Activated T-cell treated with anti-CD3 and anti-CD28 coated beads, Interleukin-2, amount 50 U/mL, for 1 hour (primary cell): ENCODE data around the gene ADD3.

Experiments used
- DNase-seq: peaks from one replicate; pipeline ENCODE4 v3.0.0-alpha.2; 2020

ADD3 gene

GRCh38 chr10:110074298-110074697 lies 66.5 kb downstream of the ADD3 start:
- DNase-seq = no peak

GRCh38 chr10:110074758-110075671 lies 67.2 kb downstream of the ADD3 start:
- DNase-seq = no peak

- no peak for DNase-seq
Observed at GRCh38 chr10:110075686-110076085, 67.9 kb downstream of the ADD3 start.

GRCh38 chr10:110076559-110077318 lies 69.0 kb downstream of the ADD3 start:
- DNase-seq = no peak

GRCh38 chr10:110077436-110078130 lies 69.8 kb downstream of the ADD3 start:
- DNase-seq = no peak

- no peak for DNase-seq
Observed at GRCh38 chr10:110078317-110078716, 70.5 kb downstream of the ADD3 start.

- no peak for DNase-seq
Observed at GRCh38 chr10:110081911-110082310, 74.1 kb downstream of the ADD3 start.

GRCh38 chr10:110083884-110084283 lies 76.1 kb downstream of the ADD3 start:
- DNase-seq = no peak

GRCh38 chr10:110087682-110088081 lies 79.9 kb downstream of the ADD3 start:
- DNase-seq = no peak

GRCh38 chr10:110088367-110089104 lies 80.8 kb downstream of the ADD3 start:
- DNase-seq = no peak

- DNase-seq = no peak
Observed at GRCh38 chr10:110091830-110092229, 84.0 kb downstream of the ADD3 start.

- no peak for DNase-seq
Observed at GRCh38 chr10:110093722-110094121, 85.9 kb downstream of the ADD3 start.

- DNase-seq = no peak
Observed at GRCh38 chr10:110094786-110095185, 87.0 kb downstream of the ADD3 start.

- no peak for DNase-seq
Observed at GRCh38 chr10:110101464-110102144, 93.8 kb downstream of the ADD3 start.

GRCh38 chr10:110103921-110104461 lies 96.2 kb downstream of the ADD3 start:
- no peak for DNase-seq

- no peak for DNase-seq
Observed at GRCh38 chr10:110105873-110106272, 98.1 kb downstream of the ADD3 start.

GRCh38 chr10:110107430-110107829 lies 99.6 kb downstream of the ADD3 start:
- no peak for DNase-seq

GRCh38 chr10:110107887-110108286 lies 100.1 kb downstream of the ADD3 start:
- DNase-seq = no peak

- DNase-seq = no peak
Observed at GRCh38 chr10:110109511-110109910, 101.7 kb downstream of the ADD3 start.

GRCh38 chr10:110110338-110110737 lies 102.6 kb downstream of the ADD3 start:
- no peak for DNase-seq

- no peak for DNase-seq
Observed at GRCh38 chr10:110113670-110114337, 106.0 kb downstream of the ADD3 start.
